Ishikawa (cell line): ENCODE results near the gene IDH2.

Experiments used
- CEBPB ChIP-seq: IDR thresholded peaks from 2 replicates; pipeline ENCODE4 v1.6.1; 2012
- CREB1 ChIP-seq: IDR thresholded peaks from 2 replicates; pipeline ENCODE4 v1.6.1; 2012; ENCODE audit warnings: low read depth
- EGR1 ChIP-seq: IDR thresholded peaks from 2 replicates; pipeline ENCODE4 v1.6.1; 2012
- EP300 ChIP-seq: IDR thresholded peaks from 2 replicates; pipeline ENCODE4 v1.6.1; 2012; ENCODE audit warnings: borderline replicate concordance
- FOXM1 ChIP-seq: IDR thresholded peaks from 2 replicates; pipeline ENCODE4 v1.6.1; 2012; ENCODE audit warnings: low read depth, borderline replicate concordance
- NFIC ChIP-seq: IDR thresholded peaks from 2 replicates; pipeline ENCODE4 v1.6.1; 2012
- RAD21 ChIP-seq: IDR thresholded peaks from 2 replicates; pipeline ENCODE4 v1.6.1; 2012; ENCODE audit warnings: low read depth
- REST ChIP-seq: IDR thresholded peaks from 2 replicates; pipeline ENCODE4 v1.6.1; 2012; ENCODE audit warnings: low read depth, mild to moderate bottlenecking
- TAF1 ChIP-seq: IDR thresholded peaks from 2 replicates; pipeline ENCODE4 v1.6.1; 2012; ENCODE audit warnings: low read depth, mild to moderate bottlenecking
- TCF12 ChIP-seq: IDR thresholded peaks from 2 replicates; pipeline ENCODE4 v1.6.1; 2012; ENCODE audit warnings: low read depth
- TEAD4 ChIP-seq: IDR thresholded peaks from 2 replicates; pipeline ENCODE4 v1.6.1; 2012
- YY1 ChIP-seq: IDR thresholded peaks from 2 replicates; pipeline ENCODE4 v1.6.1; 2012; ENCODE audit warnings: low read depth
- ZBTB7A ChIP-seq: IDR thresholded peaks from 2 replicates; pipeline ENCODE4 v1.6.1; 2012; ENCODE audit warnings: low read depth
- TF ChIP-seq, protein P1 (sequence below): IDR thresholded peaks from 2 replicates; pipeline ENCODE4 v1.6.1; 2012
- TF ChIP-seq, protein P2 (sequence below): IDR thresholded peaks from 2 replicates; pipeline ENCODE4 v1.6.1; 2012

IDH2 gene

DNA sequence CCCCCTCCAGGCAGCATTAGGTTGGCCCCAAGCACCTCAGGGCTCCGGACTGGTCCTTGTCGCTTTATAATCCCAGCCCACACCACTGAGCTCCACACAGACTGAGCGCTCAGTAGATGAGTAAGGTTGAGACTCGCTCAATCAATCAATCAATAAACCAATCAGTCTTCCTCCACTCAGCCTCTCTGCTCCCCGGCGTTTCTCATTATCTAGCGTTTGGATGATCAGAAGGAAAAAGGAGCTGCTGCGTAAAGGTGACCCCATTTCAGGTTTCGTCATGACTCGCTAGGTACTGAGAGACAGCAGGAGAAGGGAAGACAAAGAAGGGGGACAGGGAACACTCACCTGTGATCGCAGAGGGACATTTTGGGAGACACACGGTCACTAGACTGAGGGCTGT is 59.9 kb downstream of the IDH2 start:
- TF ChIP-seq, protein P1, sequence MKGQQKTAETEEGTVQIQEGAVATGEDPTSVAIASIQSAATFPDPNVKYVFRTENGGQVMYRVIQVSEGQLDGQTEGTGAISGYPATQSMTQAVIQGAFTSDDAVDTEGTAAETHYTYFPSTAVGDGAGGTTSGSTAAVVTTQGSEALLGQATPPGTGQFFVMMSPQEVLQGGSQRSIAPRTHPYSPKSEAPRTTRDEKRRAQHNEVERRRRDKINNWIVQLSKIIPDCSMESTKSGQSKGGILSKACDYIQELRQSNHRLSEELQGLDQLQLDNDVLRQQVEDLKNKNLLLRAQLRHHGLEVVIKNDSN = no peak
- TF ChIP-seq TCF12 (no peak), FOXM1 (no peak), CEBPB (no peak), TAF1 (no peak), REST (no peak), EP300 (no peak), YY1 (no peak), CREB1 (no peak), ZBTB7A (no peak)
- TF ChIP-seq, protein P2, sequence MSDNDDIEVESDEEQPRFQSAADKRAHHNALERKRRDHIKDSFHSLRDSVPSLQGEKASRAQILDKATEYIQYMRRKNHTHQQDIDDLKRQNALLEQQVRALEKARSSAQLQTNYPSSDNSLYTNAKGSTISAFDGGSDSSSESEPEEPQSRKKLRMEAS = no peak

DNA sequence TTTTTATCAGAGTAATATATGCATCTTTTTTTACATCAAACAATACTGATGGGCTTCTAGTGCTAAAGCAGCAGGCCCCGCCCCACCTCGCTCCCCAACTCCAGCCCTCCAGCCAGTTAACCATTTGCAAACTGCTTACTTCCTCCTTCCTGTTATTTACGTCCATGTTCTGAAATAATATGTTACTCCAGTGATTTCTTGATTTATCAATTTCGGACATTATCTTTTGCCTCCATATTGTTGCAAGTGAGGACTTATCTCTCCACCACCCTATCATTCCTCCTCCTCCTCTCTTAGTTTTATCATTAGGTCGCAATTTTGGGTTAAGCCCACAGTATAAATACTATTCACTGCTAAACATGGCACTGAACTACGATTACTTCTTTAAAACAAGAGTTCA is 61.6 kb downstream of the IDH2 start:
- TF ChIP-seq, protein P2 = no peak
- TF ChIP-seq NFIC (no peak), RAD21 (no peak), TAF1 (no peak)
- TF ChIP-seq, protein P1 = no peak

GRCh38 chr15:90039996-90040395 is 62.3 kb downstream of the IDH2 start:
- TF ChIP-seq REST = no peak
- no peak for TF ChIP-seq TAF1
- TF ChIP-seq TEAD4 = no peak
- TF ChIP-seq FOXM1 = no peak
- TF ChIP-seq CEBPB = no peak
- TF ChIP-seq CREB1 = no peak
- no peak for TF ChIP-seq NFIC
- TF ChIP-seq RAD21 = no peak
- TF ChIP-seq, protein P2 = no peak
- TF ChIP-seq, protein P1 = no peak
- no peak for TF ChIP-seq EGR1
- no peak for TF ChIP-seq EP300
- no peak for TF ChIP-seq YY1
- TF ChIP-seq TCF12 = no peak

DNA sequence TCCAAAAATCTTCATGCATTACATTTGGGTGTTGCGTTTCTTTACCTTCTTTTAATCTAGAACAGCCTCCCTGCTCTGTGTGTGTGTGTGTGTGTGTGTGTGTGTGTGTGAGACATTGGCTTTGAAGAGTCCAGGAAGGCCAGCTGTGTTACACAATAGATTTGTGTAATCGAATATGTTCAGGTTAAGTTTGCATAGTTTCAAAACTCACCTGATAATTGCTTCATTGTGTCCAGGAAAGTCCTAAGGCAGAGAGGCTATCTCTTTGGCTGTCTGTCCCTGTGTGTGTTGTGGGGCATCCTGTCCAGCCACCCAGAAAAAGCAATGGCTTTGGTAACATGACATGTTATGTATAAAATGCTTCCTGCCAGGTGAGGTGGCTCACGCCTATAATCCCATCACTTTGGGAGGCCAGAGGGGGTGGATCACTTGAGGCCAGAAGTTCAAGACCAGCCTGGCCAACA is 63.6 kb downstream of the IDH2 start:
- no peak for TF ChIP-seq EP300
- TF ChIP-seq, protein P2 = no peak
- TF ChIP-seq FOXM1 = no peak
- no peak for TF ChIP-seq ZBTB7A
- TF ChIP-seq EGR1 = no peak
- no peak for TF ChIP-seq RAD21
- no peak for TF ChIP-seq TCF12
- no peak for TF ChIP-seq TAF1
- TF ChIP-seq CREB1 = no peak
- TF ChIP-seq, protein P1 = no peak
- no peak for TF ChIP-seq TEAD4
- no peak for TF ChIP-seq NFIC
- TF ChIP-seq REST = no peak
- TF ChIP-seq CEBPB = no peak
- TF ChIP-seq YY1 = no peak
